K562 (cell line): ENCODE data around the gene GUCA2B. TPM values are rescaled to one million over a fixed set of nuclear protein-coding genes. Genes with fewer than 3 reads are reported as not detected.

Source experiments
- ATAC-seq: fragments of 200-7000 bp; cut with Tn5 transposase; 3 replicates; pipeline ENCODE4 v1.9.1; 2020; ENCODE audit warnings: moderate library complexity
- BruUV-seq: library from RNA; stranded (reverse); fragments of 400-500 nt; replicated peaks from 2 replicates; lab custom pipeline; 2021; lab: Mats Ljungman, UMichigan
- CTCF ChIA-PET: fragments of 300-600 bp; formaldehyde crosslinking; extraction: SDS; loops from one replicate; lab custom pipeline; 2021; ENCODE audit warnings: low intra/inter-chr PET ratio; lab: Yijun Ruan, JAX
- POLR2A ChIA-PET: fragments of 300-600, 350-650 bp; sonication (Branson Sonifier 250); formaldehyde crosslinking; extraction: SDS; loops from one replicate; lab custom pipeline; 2021; ENCODE audit warnings: antibody characterized with exemption, inconsistent platforms; lab: Yijun Ruan, JAX
- DNase-seq, 4 experiments: peaks; one replicate each; pipeline versions ENCODE4 v3.0.0 to v3.0.0-alpha.2; 2011 to 2018; ENCODE audit warnings: low spot score in 3 of 4, mixed read lengths in 3 of 4; ENCODE audit errors: extremely low read depth in 1 of 4
- FAIRE-seq: peaks from 2 replicates; lab custom pipeline; 2011; peaks lifted over from hg19 to GRCh38; lab: Jason Lieb, UNC
- H2AFZ ChIP-seq: 2 replicates; pipeline ENCODE4 v1.6.0; 2011; ENCODE audit warnings: low read depth, low read length, control low read depth, inconsistent platforms
- H3K27ac ChIP-seq: fragments of 200-600 bp; 3 replicates; pipeline ENCODE4 v1.8.0; 2011; ENCODE audit warnings: low read depth, mild to moderate bottlenecking, control low read depth, inconsistent platforms, low read length, moderate library complexity, mixed read lengths; ENCODE audit errors: extremely low read depth
- H3K27me3 ChIP-seq, 2 experiments: fragments of 300-600 bp in 1 of 2; 2 replicates in 1 of 2; 3 replicates in 1 of 2; pipeline versions ENCODE4 v1.6.0 to v1.8.0; 2011; ENCODE audit warnings: inconsistent platforms in 2 of 2, low read length in 2 of 2, mild to moderate bottlenecking in 1 of 2, mixed read lengths in 1 of 2, moderate library complexity in 1 of 2; ENCODE audit not compliant: control insufficient read depth in 2 of 2, insufficient read depth in 2 of 2
- H3K36me3 ChIP-seq: fragments of 300-600 bp; 3 replicates; pipeline ENCODE4 v1.8.0; 2011; ENCODE audit warnings: mild to moderate bottlenecking, low read length, inconsistent platforms; ENCODE audit not compliant: control insufficient read depth, insufficient read depth
- H3K4me1 ChIP-seq, 2 experiments: fragments of 200-600 bp in 1 of 2; replicated peaks in 1 of 2; 2 replicates in 1 of 2; 3 replicates in 1 of 2; pipeline versions ENCODE4 v1.5.1 to v1.8.0; 2011; ENCODE audit warnings: inconsistent platforms in 2 of 2, low read length in 2 of 2, mild to moderate bottlenecking in 1 of 2, mixed read lengths in 1 of 2, moderate library complexity in 1 of 2; ENCODE audit not compliant: control insufficient read depth in 2 of 2, insufficient read depth in 2 of 2
- H3K4me2 ChIP-seq: 2 replicates; pipeline ENCODE4 v1.6.1; 2011; ENCODE audit warnings: low read length, control low read depth, inconsistent platforms, mixed read lengths; ENCODE audit not compliant: insufficient read depth
- H3K4me3 ChIP-seq: fragments of 200-600 bp; sonication (generic), shearing (Covaris generic); 2 replicates; pipeline ENCODE4 v1.5.1; 2016; ENCODE audit warnings: control low read depth, inconsistent platforms
- H3K79me2 ChIP-seq: fragments of 200-600 bp; 3 replicates; pipeline ENCODE4 v1.8.0; 2011; ENCODE audit warnings: low read length, inconsistent platforms; ENCODE audit not compliant: control insufficient read depth, insufficient read depth
- H3K9ac ChIP-seq, 2 experiments: 2 replicates each; pipeline versions ENCODE4 v1.6.0 to v1.6.1; 2011; ENCODE audit warnings: low read depth in 2 of 2, low read length in 2 of 2, control low read depth in 1 of 2, inconsistent platforms in 1 of 2, mild to moderate bottlenecking in 1 of 2, mixed read lengths in 1 of 2; ENCODE audit not compliant: insufficient read depth in 1 of 2
- H3K9me1 ChIP-seq: one replicate; pipeline ENCODE4 v1.6.0; 2011; ENCODE audit warnings: inconsistent platforms, mild to moderate bottlenecking, low read length, moderate library complexity; ENCODE audit not compliant: control insufficient read depth, insufficient read depth
- H3K9me3 ChIP-seq: replicated peaks from 2 replicates; pipeline ENCODE4 v1.5.1; 2011; ENCODE audit warnings: low read depth, low read length, inconsistent platforms; ENCODE audit not compliant: control insufficient read depth, insufficient read depth
- H4K20me1 ChIP-seq: replicated peaks from 2 replicates; pipeline ENCODE4 v1.6.1; 2011; ENCODE audit warnings: low read length, inconsistent platforms, mixed read lengths; ENCODE audit not compliant: control insufficient read depth, insufficient read depth
- BCOR ChIP-seq: fragments of 450-650 bp; IDR thresholded peaks from 2 replicates; pipeline ENCODE4 v1.6.1; 2016
- NEUROD1 ChIP-seq: fragments of 150-350 bp; IDR thresholded peaks from 2 replicates; pipeline ENCODE4 v1.6.1; 2014; ENCODE audit warnings: borderline replicate concordance, low read length, low read depth; ENCODE audit not compliant: partially characterized antibody
- NFIC ChIP-seq: fragments of 450-650 bp; IDR thresholded peaks from 2 replicates; pipeline ENCODE4 v1.6.1; 2017; ENCODE audit warnings: mild to moderate bottlenecking, inconsistent platforms
- RBM25 ChIP-seq: fragments of 200-400 bp; formaldehyde crosslinking; IDR thresholded peaks from 2 replicates; pipeline ENCODE4 v1.6.1; 2018; ENCODE audit warnings: low read length, low read depth, moderate library complexity; ENCODE audit not compliant: severe bottlenecking
- RHOXF2B ChIP-seq: fragments of 250-450 bp; sonication (Bioruptor Pico); conservative IDR thresholded peaks from 2 replicates; pipeline ENCODE4 v1.5.1; 2021
- ZNF253 ChIP-seq: fragments of 250-450 bp; sonication (Bioruptor Pico); conservative IDR thresholded peaks from 2 replicates; pipeline ENCODE4 v1.6.1; 2021; ENCODE audit warnings: mild to moderate bottlenecking
- whole genome bisulfite sequencing: fragments of 100-300 bp; shearing (Covaris generic); methylation state at CpG from one replicate; pipeline ENCODE4 v1.1.6; 2016; ENCODE audit warnings: low coverage, mixed read lengths; ENCODE audit not compliant: insufficient coverage; ENCODE audit errors: missing lambda C conversion rate; 5-methylcytosine and 5-hydroxymethylcytosine counted together
- in situ Hi-C: fragments of 300-500 bp; cut with MboI; formaldehyde crosslinking; loops from 4 replicates; pipeline ENCODE4 v1.15.0; 2018; ENCODE audit warnings: inconsistent platforms, mixed read lengths
- intact Hi-C: fragments of 100-400 bp; cut with micrococcal nuclease; formaldehyde crosslinking; loops from 2 replicates; pipeline ENCODE4 v1.14.2; 2022
- polyA plus RNA-seq, 8 experiments: library from polyadenylated mRNA; depleted of rRNA in 4 of 8; stranded (reverse) in 5 of 8; unstranded in 3 of 8; fragments of >200 nt; fragmentation: Nextera tagmentation in 2 of 8; fragmentation: Illumina TruSeq in 1 of 8; extraction: Ambion mirVana in 2 of 8; extraction: Trizol in 1 of 8; gene quantifications; 2 replicates each; pipeline versions ENCODE4 v1.2.1 to v1.2.3, GENCODE V29; 2011 to 2014; ENCODE audit warnings: inconsistent platforms in 1 of 8, missing spikeins in 1 of 8
- total RNA-seq, 7 experiments: library from RNA; depleted of rRNA in 6 of 7; stranded (reverse); fragments of >200 nt in 6 of 7; fragmentation: Illumina TruSeq in 2 of 7; extraction: Trizol in 2 of 7; gene quantifications; 2 replicates each; pipeline versions ENCODE4 v1.2.1 to v1.2.3, GENCODE V29; 2011 to 2021; ENCODE audit warnings: low replicate concordance in 1 of 7

GUCA2B gene
- total and polyA plus RNA-seq, 9 of the 15 experiments (the other 6 are each of a cell fraction or from before 2014, with no cell fraction given), result not detected

DNA sequence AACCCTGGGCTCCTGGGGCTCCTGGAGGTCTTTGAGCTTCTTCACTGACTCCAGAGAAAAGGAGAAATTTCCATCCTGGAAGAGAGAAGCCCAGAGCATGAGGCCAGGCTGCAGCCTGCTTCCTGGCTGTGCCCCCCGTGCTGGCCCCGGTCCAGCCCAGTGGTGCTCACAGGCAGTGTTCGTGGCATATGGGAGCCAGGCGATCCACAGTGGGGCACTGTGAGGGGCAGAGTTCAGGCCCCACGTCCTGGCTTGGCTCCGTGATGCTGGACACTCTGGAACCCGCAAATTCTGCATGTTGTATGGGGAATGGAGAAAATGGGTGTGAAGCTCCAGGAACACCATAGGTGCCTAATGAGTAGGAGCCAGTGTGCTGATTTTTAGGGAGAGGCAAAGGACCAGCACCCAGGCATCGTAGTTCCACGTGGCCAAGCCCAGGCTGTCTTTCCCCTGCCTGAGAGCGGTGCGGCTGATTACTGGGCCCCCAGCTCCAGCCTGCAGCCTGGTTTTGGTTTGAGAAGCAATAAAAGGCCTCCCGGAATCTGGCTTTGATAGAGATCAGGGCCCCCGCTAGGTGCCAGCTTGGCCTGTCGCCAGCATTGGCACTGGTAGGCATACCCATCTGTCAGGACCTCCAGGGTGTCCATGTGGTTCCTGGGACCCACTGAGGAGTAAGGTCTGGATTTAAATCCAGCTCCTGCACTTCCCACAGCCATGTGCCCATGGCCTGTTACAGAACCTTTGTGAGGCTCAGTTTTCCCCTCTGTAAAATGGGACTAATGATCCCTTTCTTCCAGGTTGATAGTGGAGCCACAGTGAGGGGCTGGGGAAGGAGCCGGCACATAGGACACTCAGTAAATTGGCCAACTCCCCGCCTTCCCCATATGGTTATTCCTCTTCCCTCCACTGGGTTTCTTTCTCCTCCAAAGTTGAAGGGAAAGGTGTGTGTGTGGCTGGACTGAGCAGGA, 10.6 kb downstream of the GUCA2B start:
- Histone ChIP-seq H3K4me2 (no peak overlapping the region), H3K9ac (no peak overlapping the region), H3K36me3 (no peaks in the 10 kb centered on the region), H2AFZ (no peak overlapping the region), H3K4me3 (no peak overlapping the region), H3K9me3 (no peaks in the 10 kb centered on the region; the same call in 1 of the 2 replicates), H3K27ac (no peak overlapping the region), H4K20me1 (no peaks in the 10 kb centered on the region), H3K4me1 (peaks cover 0 to 16% of the 10 kb centered on the region in 2 experiments; a peak in 1 of 5 replicates), H3K79me2 (no peaks in the 10 kb centered on the region), H3K27me3 (peaks cover 4 to 39% of the 10 kb centered on the region in 2 experiments; a peak in 3 of 5 replicates), H3K9me1 (no peaks in the 10 kb centered on the region)
- no peak for FAIRE-seq
- DNase-seq, result no peak
- in situ Hi-C loops (no loop called here), intact Hi-C loops (no loop called here)
- ChIA-PET POLR2A (no interaction called here), CTCF (no interaction called here)
- WGBS, result 18% methylated on average over 16 of the region's 16 CpGs
- TF ChIP-seq RBM25 (peak; percentile 74), BCOR (0 out of 2 replicates have a peak, but pooled peaks have one; percentile 15), RHOXF2B (CRISPR knock-in tag) (no peak), NFIC (peak; percentile 32; the same call in 1 of the 2 replicates), NEUROD1 (no peak), ZNF253 (no peak)
- ATAC-seq, result no peak
- no TSS peak for BruUV-seq
